ENCODE results near the gene TMEM253.

TMEM253 gene

GRCh38 chr14:21090940-21091663, 9.8 kb upstream of the TMEM253 start:
- DNase-seq = no peak

GRCh38 chr14:21091821-21092272, 9.0 kb upstream of the TMEM253 start:
- no peak for DNase-seq

- peak; percentile 25 for DNase-seq
Measured at GRCh38 chr14:21092273-21093011, 8.4 kb upstream of the TMEM253 start.

- no peak for DNase-seq
Measured at GRCh38 chr14:21093018-21093417, 7.8 kb upstream of the TMEM253 start.

- no peak for DNase-seq
Measured at GRCh38 chr14:21093769-21094681, 6.8 kb upstream of the TMEM253 start.

DNA sequence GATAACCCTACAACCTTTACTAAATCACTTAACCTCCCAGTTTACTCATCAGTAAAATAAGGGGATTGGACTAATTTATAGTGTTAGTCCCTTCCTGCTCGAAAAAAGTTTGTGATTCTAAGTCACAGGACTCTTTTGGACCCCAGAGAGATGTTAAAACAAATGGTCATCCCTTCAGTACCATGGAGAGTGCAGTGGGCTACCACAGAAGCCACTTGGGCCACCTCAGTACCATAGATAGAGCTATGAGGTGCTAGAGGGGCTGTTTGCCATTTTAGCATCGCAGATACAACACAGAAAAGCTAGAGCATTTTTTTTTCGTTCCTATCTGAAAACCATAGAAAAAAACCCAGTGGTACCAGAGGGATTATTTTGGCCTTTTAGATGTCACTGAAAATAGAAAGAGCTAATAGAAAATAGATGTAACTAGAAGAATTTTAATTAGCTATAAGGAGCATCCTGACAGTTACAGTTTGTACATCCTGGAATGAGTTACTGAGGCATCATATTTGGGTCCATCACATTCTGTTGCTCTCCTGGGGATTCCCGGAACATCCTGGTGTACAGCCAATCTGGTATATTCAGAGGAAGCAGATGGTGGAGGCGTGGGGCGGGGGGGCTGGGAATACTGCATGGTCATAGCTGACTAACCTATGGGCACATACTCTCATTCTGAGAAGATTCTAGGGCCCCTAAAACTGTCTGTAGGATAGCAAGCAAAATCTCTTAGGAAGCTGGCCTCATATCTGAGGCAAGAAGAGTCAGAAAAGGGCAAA, 5.2 kb upstream of the TMEM253 start:
- peak; percentile 41 for DNase-seq

- DNase-seq = no peak
Measured at GRCh38 chr14:21096438-21096837, 4.4 kb upstream of the TMEM253 start.

DNA sequence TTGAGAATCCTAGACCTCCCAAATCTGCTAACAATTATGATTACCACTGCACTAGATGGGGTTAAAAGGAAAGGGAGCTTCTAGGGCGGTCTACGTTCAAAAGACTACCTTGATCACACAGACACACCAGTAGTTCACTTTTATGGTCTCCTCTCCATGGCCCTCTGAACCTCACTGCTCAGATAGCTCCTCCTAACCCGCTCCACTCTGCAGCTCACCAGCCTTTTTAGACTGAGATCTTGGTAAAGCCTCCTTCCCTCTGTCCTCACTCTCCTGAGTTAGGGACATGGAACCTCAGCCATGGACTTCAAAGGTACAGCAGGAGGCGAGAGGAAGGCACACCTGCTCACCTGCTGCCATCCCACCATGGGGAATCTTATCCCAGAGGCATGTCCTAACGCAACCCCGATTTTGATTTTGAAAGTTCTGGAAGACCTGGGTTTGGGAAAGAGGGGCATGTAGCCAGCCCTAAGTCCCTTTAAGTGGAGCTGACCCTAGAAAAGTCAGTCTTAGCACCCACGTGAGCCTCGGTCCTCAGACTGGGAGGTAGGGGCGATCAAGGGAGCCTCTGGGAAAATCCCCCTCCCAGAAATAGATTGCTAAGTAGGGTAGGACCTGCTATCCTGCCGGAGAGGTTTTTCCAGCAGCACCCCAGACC, 3.8 kb upstream of the TMEM253 start:
- DNase-seq = no peak

DNA sequence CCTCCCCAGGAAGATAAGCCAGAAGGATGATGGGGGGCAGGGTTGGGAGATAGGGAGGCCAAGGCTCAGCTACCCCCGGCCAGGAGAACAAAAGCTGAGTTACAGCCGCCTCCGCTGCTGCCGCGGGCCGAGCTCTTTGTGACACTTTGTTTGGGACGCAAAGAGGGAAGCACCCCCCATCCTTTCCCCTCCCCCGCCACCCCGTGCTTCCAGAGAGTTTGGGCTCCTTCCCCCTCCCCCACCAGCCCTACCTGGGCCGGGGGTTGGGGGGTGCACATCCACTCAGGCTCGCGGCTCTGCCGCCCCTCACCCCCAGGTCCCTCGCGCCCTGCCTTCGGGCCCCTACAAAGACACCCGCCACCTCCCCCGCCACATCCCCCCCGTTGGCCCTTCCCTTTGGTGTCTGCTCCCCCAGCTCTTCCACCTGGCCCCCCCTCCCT, 3.2 kb upstream of the TMEM253 start:
- DNase-seq = no peak

DNA sequence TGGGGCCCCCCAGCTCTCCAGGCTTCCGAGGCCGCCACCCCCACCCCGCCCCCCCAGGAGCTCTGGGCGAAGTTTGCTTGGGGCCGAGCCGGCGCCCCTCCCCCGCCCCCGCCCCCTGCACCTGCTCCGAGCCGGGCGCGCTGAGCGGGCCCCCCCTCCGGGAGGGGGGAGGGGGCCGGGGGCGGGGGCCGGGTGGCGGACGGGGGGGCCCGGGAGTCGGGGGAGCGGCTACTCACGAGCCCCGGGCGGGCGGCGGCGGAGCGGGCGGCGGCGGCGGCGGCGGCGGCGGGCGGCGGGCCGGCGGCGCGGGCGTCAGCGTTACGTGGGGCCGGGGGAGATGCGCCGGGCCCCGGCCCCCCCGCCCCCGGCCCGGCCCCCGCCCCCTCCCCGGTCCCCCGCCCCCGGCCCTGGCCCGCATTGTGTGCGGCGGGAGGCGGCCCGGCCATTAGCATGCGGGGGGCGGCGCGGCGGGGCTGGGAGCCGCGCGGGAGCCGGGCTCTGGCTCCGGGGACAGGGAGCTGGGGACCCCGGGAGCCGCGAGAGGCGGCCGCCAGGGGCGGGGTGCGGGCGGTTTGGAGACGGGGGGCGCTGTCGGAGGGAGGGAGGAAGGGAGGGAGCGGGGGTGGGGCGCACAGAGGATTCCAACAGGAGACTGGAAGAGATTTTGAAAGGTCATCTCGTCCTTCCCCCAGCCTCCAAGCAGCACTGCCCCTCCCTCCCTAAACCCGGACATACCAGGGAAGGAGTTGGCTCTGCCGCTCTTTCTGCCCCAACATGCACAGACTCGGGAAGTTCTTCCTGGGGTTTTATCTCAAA, 2.6 kb upstream of the TMEM253 start, which contains the start of gene ZNF219:
TSS of gene ZNF219 (minus strand) at position 580 of the 816 bp plus-strand sequence. CDS start 5,064 bp downstream, outside the sequence.
- peak; percentile 10 for DNase-seq

DNA sequence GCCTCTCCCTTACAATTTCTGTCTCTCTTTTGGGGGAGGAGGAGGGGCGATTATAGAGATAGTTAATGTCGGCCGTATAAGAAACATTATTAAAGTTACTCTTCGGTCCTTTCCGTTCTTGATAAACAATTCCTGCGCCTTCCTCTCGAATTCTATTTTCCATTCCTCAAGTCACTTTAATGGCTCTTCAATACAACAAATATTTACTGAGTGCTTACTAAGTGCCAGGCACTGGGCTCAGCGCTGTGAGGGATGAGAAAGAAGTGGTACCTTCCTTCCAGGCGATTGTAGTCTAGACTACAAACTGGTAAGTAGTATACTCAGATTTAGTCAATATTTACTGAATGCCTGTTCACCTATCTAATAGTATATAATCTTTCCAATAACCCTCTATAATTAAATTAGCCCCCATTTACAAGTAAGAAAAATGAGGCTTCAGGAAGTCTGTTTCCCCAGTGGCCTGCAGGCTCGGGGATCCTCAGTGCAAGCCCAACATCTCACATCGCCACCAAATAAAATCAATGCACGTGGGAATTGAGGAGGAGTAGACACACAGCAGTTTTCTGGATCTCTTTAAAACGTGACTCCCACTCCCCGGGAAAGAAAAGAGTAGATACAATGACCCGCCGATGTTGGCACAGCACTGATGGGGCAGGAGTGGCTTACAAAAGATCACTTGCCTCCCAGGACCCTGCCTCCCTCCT, 1.8 kb upstream of the TMEM253 start:
- no peak for DNase-seq

DNA sequence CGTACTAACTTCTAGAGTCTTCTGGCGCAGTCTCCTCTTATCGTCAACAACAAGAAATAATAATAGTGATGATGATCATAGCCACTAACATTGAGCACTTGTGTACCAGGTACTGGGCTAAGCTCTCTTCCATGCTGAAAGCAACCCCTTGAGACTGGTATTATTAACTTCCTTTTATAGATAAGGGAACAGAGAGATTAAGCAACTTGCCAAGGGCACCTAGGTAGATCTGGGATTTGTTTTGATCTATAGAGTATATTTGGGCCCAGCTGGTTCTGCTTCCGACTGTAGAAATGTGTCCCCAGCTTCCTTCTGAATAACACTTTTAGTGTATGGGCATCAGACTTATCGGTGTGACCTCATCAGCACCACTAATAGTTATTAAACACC, 1.3 kb upstream of the TMEM253 start:
- no peak for DNase-seq

GRCh38 chr14:21101802-21102413, 1.0 kb downstream of the TMEM253 start:
- DNase-seq = no peak

- DNase-seq = no peak
Measured at GRCh38 chr14:21102521-21103410, 1.9 kb downstream of the TMEM253 start.

DNA sequence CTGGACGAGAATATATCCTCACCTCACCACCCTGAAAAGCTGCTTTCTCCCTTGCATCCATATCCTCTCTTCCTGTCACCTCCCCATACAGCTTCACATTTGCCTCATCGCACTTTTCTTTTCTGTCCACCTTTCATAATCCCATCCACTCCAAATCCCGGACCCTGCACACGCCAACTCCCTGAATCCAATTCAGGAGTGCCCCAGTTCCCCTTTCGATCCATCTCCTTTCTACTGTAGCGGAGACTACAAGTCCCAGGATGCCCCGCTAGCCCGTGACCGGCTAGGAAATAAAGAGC, 2.5 kb downstream of the TMEM253 start:
- no peak for DNase-seq

GRCh38 chr14:21103710-21104447, 3.0 kb downstream of the TMEM253 start:
- DNase-seq = peak; percentile 96

DNA sequence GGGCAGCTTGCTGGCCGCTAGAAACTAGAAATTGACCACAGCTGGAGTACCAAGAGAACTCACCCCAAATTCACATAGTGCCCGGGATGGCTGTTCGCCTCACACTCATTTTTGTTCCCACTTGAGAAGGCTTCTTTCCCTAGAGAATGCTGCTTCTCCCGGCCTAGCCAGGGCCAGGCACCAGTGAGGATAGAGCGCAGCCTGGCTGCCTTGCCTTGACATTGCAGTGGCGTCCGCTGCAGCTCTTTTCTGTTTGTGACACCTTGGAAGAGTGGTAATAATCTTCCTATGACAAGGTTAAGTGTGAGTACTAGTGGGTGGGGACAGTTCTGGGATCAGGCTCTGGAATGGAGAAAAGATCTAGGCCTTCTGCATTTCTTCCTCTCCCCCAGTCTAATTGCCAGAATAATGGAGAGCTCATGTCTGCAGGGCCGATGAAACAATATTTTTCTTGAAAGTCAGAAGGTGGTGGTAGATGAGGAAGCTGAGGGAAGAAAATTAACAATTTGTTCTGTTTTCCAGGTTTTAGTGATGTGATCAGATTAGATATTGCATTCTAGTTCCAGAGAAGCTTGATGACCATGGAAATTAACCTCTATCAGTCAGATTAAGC, 3.7 kb downstream of the TMEM253 start:
- peak; percentile 79 for DNase-seq

DNA sequence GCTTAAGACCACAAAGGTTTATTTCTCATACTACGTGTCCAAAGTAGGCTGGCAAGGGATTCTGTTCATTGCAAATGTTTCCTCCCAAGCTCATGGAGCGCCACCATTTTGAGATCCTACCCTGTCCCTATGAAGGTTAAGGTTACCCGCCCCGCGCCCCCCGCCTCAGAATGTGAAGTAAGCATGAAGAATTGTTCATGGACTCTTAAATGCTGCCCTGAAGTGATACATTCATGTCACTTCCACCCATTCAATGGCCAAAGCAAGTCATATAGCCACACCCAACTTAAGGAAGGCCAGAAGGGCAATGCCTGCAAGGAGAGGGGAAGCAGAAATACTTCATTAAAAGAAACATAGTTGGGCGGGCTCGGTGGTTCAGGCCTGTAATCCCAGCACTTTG, 4.2 kb downstream of the TMEM253 start:
- DNase-seq = no peak

Measured in HCEC 1CT (cell line).